GM20000 (cell line): ENCODE results near the gene HTR3D.
"Not testable (repeated sequence)": the region's sequence is repeated elsewhere in the genome, so short reads cannot be mapped to it uniquely, and the experiment has no call there.

ENCODE experiments used
- DNase-seq: peaks from one replicate; pipeline ENCODE4 v3.0.0; 2012; ENCODE audit warnings: low spot score
- CTCF ChIP-seq: IDR thresholded peaks from 2 replicates; pipeline ENCODE4 v1.5.1; 2012; ENCODE audit warnings: mild to moderate bottlenecking, control low read depth; ENCODE audit errors: extremely low read depth, missing control alignments

The HTR3D gene

GRCh38 chr3:184059424-184059823 lies 27.9 kb downstream of the HTR3D start:
- no peak for DNase-seq
- no peak for TF ChIP-seq CTCF

GRCh38 chr3:184062637-184063036 lies 31.1 kb downstream of the HTR3D start:
- no peak for DNase-seq
- TF ChIP-seq CTCF, result no peak

- DNase-seq, result no peak
- TF ChIP-seq CTCF, result no peak
Observed at GRCh38 chr3:184066211-184066610, 34.7 kb downstream of the HTR3D start.

- no peak for TF ChIP-seq CTCF
- DNase-seq, result no peak
Observed at GRCh38 chr3:184067573-184068055, 36.1 kb downstream of the HTR3D start.

- no peak for DNase-seq
- no peak for TF ChIP-seq CTCF
Observed at GRCh38 chr3:184068344-184068743, 36.8 kb downstream of the HTR3D start.

- not testable (repeated sequence) for DNase-seq
Observed at GRCh38 chr3:184071142-184071541, 39.6 kb downstream of the HTR3D start.

- DNase-seq, result no peak
- no peak for TF ChIP-seq CTCF
Observed at GRCh38 chr3:184073621-184074020, 42.1 kb downstream of the HTR3D start.

- no peak for TF ChIP-seq CTCF
- no peak for DNase-seq
Observed at GRCh38 chr3:184075901-184076300, 44.4 kb downstream of the HTR3D start.
